HEK293 (cell line): ENCODE results near the gene SULT1C3.
A peak's percentile ranks its signal among the peaks of the same experiment; 100 is the strongest.

Source experiments
- CTCF ChIA-PET: fragments of 350-600 bp; formaldehyde crosslinking; extraction: SDS; loops from one replicate; lab custom pipeline; 2021; ENCODE audit warnings: antibody characterized with exemption; lab: Yijun Ruan, JAX
- POLR2A ChIA-PET: fragments of 300-600 bp; formaldehyde crosslinking; extraction: SDS; loops from one replicate; lab custom pipeline; 2020; ENCODE audit warnings: antibody characterized with exemption, inconsistent platforms; lab: Yijun Ruan, JAX
- H3K27ac ChIP-seq: fragments of 200-500 bp; sonication (Bioruptor generic); 2 replicates; pipeline ENCODE4 v1.5.1; 2014; ENCODE audit warnings: low read depth, low read length, control low read depth, inconsistent platforms; ENCODE audit errors: extremely low read depth
- H3K36me3 ChIP-seq, 2 experiments: fragments of 200-500 bp in 1 of 2; sonication (Bioruptor generic) in 1 of 2; 1 replicate in 1 of 2; 2 replicates in 1 of 2; pipeline ENCODE4 v1.5.1; 2014 to 2017; ENCODE audit warnings: inconsistent platforms in 2 of 2, low read length in 2 of 2; ENCODE audit not compliant: control insufficient read depth in 2 of 2, insufficient read depth in 1 of 2
- H3K4me1 ChIP-seq: fragments of 200-500 bp; sonication (Bioruptor generic); 2 replicates; pipeline ENCODE4 v1.5.1; 2014; ENCODE audit warnings: mild to moderate bottlenecking, low read length, inconsistent platforms; ENCODE audit not compliant: control insufficient read depth, insufficient read depth
- H3K4me3 ChIP-seq: 2 replicates; pipeline ENCODE4 v1.5.1; 2011; ENCODE audit warnings: low read depth, mild to moderate bottlenecking, control low read depth, low read length, moderate library complexity
- H3K9me3 ChIP-seq: fragments of 200-500 bp; sonication (Bioruptor generic); 2 replicates; pipeline ENCODE4 v1.5.1; 2014; ENCODE audit warnings: low read depth, low read length, inconsistent platforms; ENCODE audit not compliant: control insufficient read depth, insufficient read depth
- HIC1 ChIP-seq: fragments of 450-650 bp; formaldehyde crosslinking; IDR thresholded peaks from 2 replicates; pipeline ENCODE4 v1.5.1; 2016; ENCODE audit warnings: missing biosample characterization, missing genetic modification characterization
- ZBTB17 ChIP-seq: fragments of 450-650 bp; formaldehyde crosslinking; IDR thresholded peaks from 2 replicates; pipeline ENCODE4 v1.5.1; 2016; ENCODE audit warnings: missing biosample characterization, missing genetic modification characterization
- ZFP37 ChIP-seq: fragments of 450-650 bp; formaldehyde crosslinking; IDR thresholded peaks from 2 replicates; pipeline ENCODE4 v1.5.1; 2016; ENCODE audit warnings: missing biosample characterization, missing genetic modification characterization
- ZNF10 ChIP-seq: fragments of 450-650 bp; formaldehyde crosslinking; IDR thresholded peaks from 2 replicates; pipeline ENCODE4 v1.5.1; 2017; ENCODE audit warnings: missing biosample characterization, missing genetic modification characterization
- ZNF175 ChIP-seq: fragments of 450-650 bp; formaldehyde crosslinking; IDR thresholded peaks from 2 replicates; pipeline ENCODE4 v1.5.1; 2016; ENCODE audit warnings: missing biosample characterization, missing genetic modification characterization
- ZNF184 ChIP-seq: fragments of 450-650 bp; IDR thresholded peaks from 2 replicates; pipeline ENCODE4 v1.5.1; 2018; ENCODE audit warnings: missing biosample characterization, mild to moderate bottlenecking, missing genetic modification characterization
- ZNF248 ChIP-seq: fragments of 450-650 bp; formaldehyde crosslinking; IDR thresholded peaks from 2 replicates; pipeline ENCODE4 v1.5.1; 2017; ENCODE audit warnings: missing biosample characterization, missing genetic modification characterization
- ZNF311 ChIP-seq: fragments of 450-650 bp; formaldehyde crosslinking; IDR thresholded peaks from 2 replicates; pipeline ENCODE4 v1.5.1; 2017; ENCODE audit warnings: missing biosample characterization, missing genetic modification characterization, borderline replicate concordance
- ZNF416 ChIP-seq: fragments of 450-650 bp; formaldehyde crosslinking; IDR thresholded peaks from 2 replicates; pipeline ENCODE4 v1.5.1; 2016; ENCODE audit warnings: missing biosample characterization, missing genetic modification characterization
- ZNF423 ChIP-seq: fragments of 450-650 bp; formaldehyde crosslinking; IDR thresholded peaks from 2 replicates; pipeline ENCODE4 v1.5.1; 2016; ENCODE audit warnings: missing biosample characterization, missing genetic modification characterization
- ZNF426 ChIP-seq: fragments of 450-650 bp; formaldehyde crosslinking; IDR thresholded peaks from 2 replicates; pipeline ENCODE4 v1.5.1; 2017; ENCODE audit warnings: missing biosample characterization, missing genetic modification characterization, mild to moderate bottlenecking, inconsistent platforms, moderate library complexity
- ZNF518A ChIP-seq: fragments of 450-650 bp; formaldehyde crosslinking; conservative IDR thresholded peaks from 2 replicates; pipeline ENCODE4 v1.5.1; 2016; ENCODE audit warnings: low read depth, missing biosample characterization, missing genetic modification characterization
- ZNF664 ChIP-seq: fragments of 450-650 bp; formaldehyde crosslinking; IDR thresholded peaks from 2 replicates; pipeline ENCODE4 v1.5.1; 2016; ENCODE audit warnings: missing biosample characterization, missing genetic modification characterization
- ZNF768 ChIP-seq: fragments of 450-650 bp; formaldehyde crosslinking; IDR thresholded peaks from 2 replicates; pipeline ENCODE4 v1.5.1; 2018; ENCODE audit warnings: missing biosample characterization, mild to moderate bottlenecking, missing genetic modification characterization
- ZNF837 ChIP-seq: fragments of 450-650 bp; formaldehyde crosslinking; IDR thresholded peaks from 2 replicates; pipeline ENCODE4 v1.5.1; 2016; ENCODE audit warnings: missing biosample characterization, missing genetic modification characterization

SULT1C3 gene

GRCh38 chr2:108288534-108289106, 48.9 kb downstream of the SULT1C3 start, which contains the start of gene SULT1C2 (continued):
- TF ChIP-seq HIC1: 0 out of 2 replicates have a peak, but pooled peaks have one; percentile 33

- H3K9me3 ChIP-seq: no peaks in the 10 kb centered on the region
- no peaks in the 10 kb centered on the region for H3K36me3 ChIP-seq
- TF ChIP-seq ZNF175 (no peak), ZNF10 (no peak), ZNF518A (tag by site-specific recombination) (no peak), ZNF837 (no peak), ZNF423 (tag by site-specific recombination) (no peak), ZNF416 (tag by site-specific recombination) (no peak), ZBTB17 (tag by site-specific recombination) (no peak), ZNF426 (no peak), ZNF248 (no peak), ZNF664 (no peak), ZNF184 (tag by site-specific recombination) (no peak), ZFP37 (tag by site-specific recombination) (no peak), ZNF311 (tag by site-specific recombination) (no peak)
- no peak overlapping the region for H3K27ac ChIP-seq
- H3K4me1 ChIP-seq: peaks cover 2% of the 10 kb centered on the region; the same call in 1 of the 2 replicates
- ChIA-PET CTCF (no interaction called here), POLR2A (no interaction called here)
- no peak overlapping the region for H3K4me3 ChIP-seq
These were observed 54.1 kb downstream of the SULT1C3 start for GRCh38 chr2:108293850-108294249.

GRCh38 chr2:108297436-108298141, 57.8 kb downstream of the SULT1C3 start:
- ChIA-PET CTCF (no interaction called here), POLR2A (no interaction called here)
- H3K36me3 ChIP-seq: no peaks in the 10 kb centered on the region

More at GRCh38 chr2:108297436-108298141, 57.8 kb downstream of the SULT1C3 start:
- Histone ChIP-seq H3K27ac (no peak overlapping the region), H3K9me3 (no peaks in the 10 kb centered on the region), H3K4me3 (no peak overlapping the region), H3K4me1 (no peaks in the 10 kb centered on the region)
- TF ChIP-seq ZNF768 (tag by site-specific recombination): no peak
